ENCODE results near the gene TMEM242. TPM values are rescaled to one million over a fixed set of nuclear protein-coding genes. Genes with fewer than 3 reads are reported as not detected.

The TMEM242 gene
- total RNA-seq: 8.1 and 8.5 TPM in 2 replicates

GRCh38 chr6:157323255-157323965 lies at the start of gene TMEM242:
Gene TMEM242 (minus strand): TSS chr6:157323519. CDS start chr6:157323499, 20 bp downstream.

Other genes with a start within 250 kb of the TMEM242 start
- gene ZDHHC14, start 57.7 kb upstream of the TMEM242 start, total RNA-seq: 3.1 and 6.0 TPM in 2 replicates

Measured in nasal cavity respiratory epithelium epithelial cell of viscerocranial mucosa (primary cell).